Thyroid gland (tissue), 4 donors: Measurements from ENCODE around the gene TNFAIP1.

Experiments used
- POLR2A ChIP-seq, 2 donors: fragments of 450-650 bp; IDR thresholded peaks; one replicate each; pipeline ENCODE4 v1.6.1; 2017; ENCODE audit warnings: antibody characterized with exemption in 2 of 2, mild to moderate bottlenecking in 2 of 2, moderate library complexity in 1 of 2
- TF ChIP-seq, protein P1 (sequence below), 6 experiments: fragments of 200-600 bp in 3 of 6; fragments of 450-650 bp in 3 of 6; sonication (generic) in 3 of 6; IDR thresholded peaks; one replicate each; pipeline ENCODE4 v1.5.1; 2016 to 2019; ENCODE audit warnings: antibody characterized with exemption in 6 of 6, mild to moderate bottlenecking in 2 of 6, inconsistent platforms in 1 of 6, moderate library complexity in 1 of 6

DNA sequence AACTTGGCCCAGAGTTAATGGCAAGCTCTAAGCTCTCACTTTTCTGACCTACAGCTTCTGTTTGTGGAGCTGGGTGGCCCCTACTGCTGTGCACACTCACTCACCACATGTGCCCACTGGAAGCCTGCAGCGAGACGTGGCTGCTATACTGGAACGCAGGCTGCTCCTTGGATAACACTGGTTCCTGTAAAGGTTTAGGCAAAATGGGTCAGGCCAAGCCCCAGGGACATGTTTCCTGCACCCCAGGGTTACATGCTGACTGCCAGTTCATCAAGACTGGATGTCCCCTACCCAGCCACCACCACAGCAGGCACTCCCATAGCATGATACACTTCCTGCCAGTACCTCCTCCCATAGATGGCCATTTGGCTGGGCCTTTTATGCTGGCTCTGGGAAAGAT is 13.4 kb downstream of the TNFAIP1 start:
- TF ChIP-seq, protein P1, sequence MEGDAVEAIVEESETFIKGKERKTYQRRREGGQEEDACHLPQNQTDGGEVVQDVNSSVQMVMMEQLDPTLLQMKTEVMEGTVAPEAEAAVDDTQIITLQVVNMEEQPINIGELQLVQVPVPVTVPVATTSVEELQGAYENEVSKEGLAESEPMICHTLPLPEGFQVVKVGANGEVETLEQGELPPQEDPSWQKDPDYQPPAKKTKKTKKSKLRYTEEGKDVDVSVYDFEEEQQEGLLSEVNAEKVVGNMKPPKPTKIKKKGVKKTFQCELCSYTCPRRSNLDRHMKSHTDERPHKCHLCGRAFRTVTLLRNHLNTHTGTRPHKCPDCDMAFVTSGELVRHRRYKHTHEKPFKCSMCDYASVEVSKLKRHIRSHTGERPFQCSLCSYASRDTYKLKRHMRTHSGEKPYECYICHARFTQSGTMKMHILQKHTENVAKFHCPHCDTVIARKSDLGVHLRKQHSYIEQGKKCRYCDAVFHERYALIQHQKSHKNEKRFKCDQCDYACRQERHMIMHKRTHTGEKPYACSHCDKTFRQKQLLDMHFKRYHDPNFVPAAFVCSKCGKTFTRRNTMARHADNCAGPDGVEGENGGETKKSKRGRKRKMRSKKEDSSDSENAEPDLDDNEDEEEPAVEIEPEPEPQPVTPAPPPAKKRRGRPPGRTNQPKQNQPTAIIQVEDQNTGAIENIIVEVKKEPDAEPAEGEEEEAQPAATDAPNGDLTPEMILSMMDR (IDR thresholded peaks at IDR 0.05): no peak
- no peak for TF ChIP-seq POLR2A (IDR thresholded peaks at IDR 0.05)
